Activated T-helper 2 cell treated with anti-CD3 and anti-CD28 coated beads, Interferon-gamma antibody, Interleukin-2, Interleukin-4, amounts not matched to agents 10 μg/mL and 5 μg/mL and 100 μg/mL, durations not matched to agents 14 hours and 24 hours and 36 hours (primary cell): ENCODE data around the gene DCDC2C. TPM values are rescaled to one million over a fixed set of nuclear protein-coding genes. Genes with fewer than 3 reads are reported as not detected.

Experiments
- DNase-seq: peaks from one replicate; pipeline ENCODE4 v3.0.0; 2021; ENCODE audit warnings: low spot score
- H3K27ac Mint-ChIP-seq: one replicate; pipeline ENCODE4 v1.8.0; 2021; ENCODE audit warnings: mixed read lengths
- H3K27me3 Mint-ChIP-seq: one replicate; pipeline ENCODE4 v1.8.0; 2021; ENCODE audit warnings: low read depth, mixed read lengths
- H3K36me3 Mint-ChIP-seq: one replicate; pipeline ENCODE4 v1.8.0; 2021; ENCODE audit warnings: low read depth, mixed read lengths
- H3K4me1 Mint-ChIP-seq: one replicate; pipeline ENCODE4 v1.8.0; 2021; ENCODE audit warnings: low read depth, mixed read lengths
- H3K4me3 Mint-ChIP-seq: one replicate; pipeline ENCODE4 v1.8.0; 2021; ENCODE audit warnings: low read depth, mild to moderate bottlenecking, moderate library complexity, mixed read lengths
- H3K9me3 Mint-ChIP-seq: one replicate; pipeline ENCODE4 v1.8.0; 2021; ENCODE audit warnings: mixed read lengths
- intact Hi-C: fragments of 100-400 bp; cut with micrococcal nuclease; formaldehyde crosslinking; loops from one replicate; pipeline ENCODE4 v1.15.1; 2023
- total RNA-seq: library from RNA; stranded (reverse); gene quantifications from 2 replicates; pipeline ENCODE4 v1.2.3, GENCODE V29; 2022

DCDC2C gene
- total RNA-seq, 1 donor from 2014 or later, result not detected

- intact Hi-C loops, result no loop called here
- H3K9me3 Mint-ChIP-seq, result no peaks in the 10 kb centered on the region
- H3K27ac Mint-ChIP-seq, result no peak overlapping the region
- H3K4me3 Mint-ChIP-seq, result no peak overlapping the region
- H3K36me3 Mint-ChIP-seq, result no peaks in the 10 kb centered on the region
- H3K27me3 Mint-ChIP-seq, result peaks cover 2% of the 10 kb centered on the region
- no peaks in the 10 kb centered on the region for H3K4me1 Mint-ChIP-seq
- no peak for DNase-seq
Measured at GRCh38 chr2:3679616-3680393, 23.6 kb upstream of the DCDC2C start.

DNA sequence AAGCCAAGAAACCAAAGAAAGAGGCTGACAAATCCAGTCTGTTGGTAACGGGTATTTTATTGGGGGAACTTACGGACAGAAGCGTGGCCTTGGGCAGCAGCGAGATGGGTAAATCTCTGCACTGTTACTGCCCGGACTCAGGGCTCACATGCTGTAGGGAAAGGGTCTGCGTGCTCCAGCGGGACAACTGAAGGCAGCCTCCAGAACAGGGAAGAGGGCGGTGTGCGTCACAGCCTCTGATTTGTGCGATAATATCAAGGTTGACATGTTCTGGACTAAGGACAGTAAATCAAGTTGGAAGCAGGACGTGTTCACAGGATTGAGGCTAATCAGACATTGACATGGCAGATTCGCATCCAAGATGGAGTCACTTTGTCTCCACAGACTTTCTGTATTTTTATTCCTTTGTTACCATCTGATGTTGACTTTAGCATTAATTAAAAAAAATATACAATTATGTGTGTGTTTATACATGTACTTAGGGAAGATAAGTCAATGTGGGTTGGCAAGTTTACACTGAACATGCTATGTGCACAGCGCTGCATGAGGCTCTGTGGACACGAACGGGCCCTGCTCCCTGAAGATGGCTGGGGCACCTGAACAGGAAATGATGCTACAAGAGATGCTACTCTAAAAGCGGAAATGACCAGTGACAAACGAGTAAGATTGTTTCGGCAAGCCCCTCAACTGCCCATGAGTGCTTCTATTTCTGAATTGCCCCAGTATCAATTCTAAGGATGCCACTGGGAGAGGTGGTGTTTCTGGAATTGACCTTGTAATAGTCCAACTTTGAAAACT, 22.6 kb upstream of the DCDC2C start:
- no peaks in the 10 kb centered on the region for H3K36me3 Mint-ChIP-seq
- no peaks in the 10 kb centered on the region for H3K4me1 Mint-ChIP-seq
- no peak overlapping the region for H3K27ac Mint-ChIP-seq
- H3K27me3 Mint-ChIP-seq, result peaks cover 5% of the 10 kb centered on the region
- H3K9me3 Mint-ChIP-seq, result no peaks in the 10 kb centered on the region
- no peak for DNase-seq
- intact Hi-C loops, result no loop called here
- H3K4me3 Mint-ChIP-seq, result no peak overlapping the region

DNA sequence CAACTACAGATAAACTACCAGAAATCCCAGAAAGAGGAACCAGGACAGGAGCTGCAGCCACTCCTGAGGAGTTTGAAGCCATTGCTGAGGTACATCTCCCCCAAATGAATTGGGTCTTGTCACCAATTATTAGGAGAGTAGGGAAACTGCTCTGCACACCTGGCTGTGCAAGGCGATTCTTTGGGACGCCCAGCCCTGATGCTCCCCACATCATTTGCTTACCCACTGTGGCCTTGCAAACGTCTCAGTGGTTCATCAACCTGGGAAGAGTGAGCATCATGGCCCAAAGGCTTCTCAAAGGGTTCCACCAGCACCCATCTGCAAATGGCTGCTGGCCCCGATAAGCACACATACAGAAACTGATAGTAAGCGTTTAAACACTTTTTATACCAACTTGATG, 21.8 kb upstream of the DCDC2C start:
- H3K9me3 Mint-ChIP-seq, result no peaks in the 10 kb centered on the region
- no peak overlapping the region for H3K4me3 Mint-ChIP-seq
- H3K27ac Mint-ChIP-seq, result no peak overlapping the region
- H3K36me3 Mint-ChIP-seq, result no peaks in the 10 kb centered on the region
- no peaks in the 10 kb centered on the region for H3K4me1 Mint-ChIP-seq
- DNase-seq, result no peak
- intact Hi-C loops, result no loop called here
- H3K27me3 Mint-ChIP-seq, result peaks cover 9% of the 10 kb centered on the region

DNA sequence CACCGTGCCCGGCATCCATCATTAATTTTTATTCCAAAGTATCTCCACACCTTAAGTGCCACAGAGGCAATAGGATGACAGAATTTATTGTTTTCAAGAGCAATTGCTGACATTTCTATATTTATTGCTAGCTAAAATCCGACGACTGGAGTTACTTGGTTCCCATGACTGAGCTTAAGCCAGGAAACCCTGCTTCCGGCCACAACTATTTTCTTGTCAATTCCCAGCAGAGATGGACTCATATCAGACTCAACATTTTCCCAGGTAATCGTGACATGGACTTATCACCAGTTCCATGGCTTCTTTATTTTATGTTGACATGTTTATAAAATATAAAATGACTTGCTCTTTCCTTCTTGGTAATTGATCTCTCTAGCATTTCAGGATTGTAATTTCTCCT, 20.6 kb upstream of the DCDC2C start:
- H3K4me1 Mint-ChIP-seq, result no peaks in the 10 kb centered on the region
- no peaks in the 10 kb centered on the region for H3K36me3 Mint-ChIP-seq
- peaks cover 15% of the 10 kb centered on the region for H3K27me3 Mint-ChIP-seq
- no peak overlapping the region for H3K27ac Mint-ChIP-seq
- no peak overlapping the region for H3K4me3 Mint-ChIP-seq
- intact Hi-C loops, result no loop called here
- DNase-seq, result no peak
- H3K9me3 Mint-ChIP-seq, result no peaks in the 10 kb centered on the region

GRCh38 chr2:3683748-3684454, 19.5 kb upstream of the DCDC2C start:
- peaks cover 18% of the 10 kb centered on the region for H3K27me3 Mint-ChIP-seq
- H3K9me3 Mint-ChIP-seq, result no peaks in the 10 kb centered on the region
- no peaks in the 10 kb centered on the region for H3K36me3 Mint-ChIP-seq
- H3K4me3 Mint-ChIP-seq, result no peak overlapping the region
- no peak overlapping the region for H3K27ac Mint-ChIP-seq
- no peaks in the 10 kb centered on the region for H3K4me1 Mint-ChIP-seq
- no peak for DNase-seq
- intact Hi-C loops, result no loop called here

DNA sequence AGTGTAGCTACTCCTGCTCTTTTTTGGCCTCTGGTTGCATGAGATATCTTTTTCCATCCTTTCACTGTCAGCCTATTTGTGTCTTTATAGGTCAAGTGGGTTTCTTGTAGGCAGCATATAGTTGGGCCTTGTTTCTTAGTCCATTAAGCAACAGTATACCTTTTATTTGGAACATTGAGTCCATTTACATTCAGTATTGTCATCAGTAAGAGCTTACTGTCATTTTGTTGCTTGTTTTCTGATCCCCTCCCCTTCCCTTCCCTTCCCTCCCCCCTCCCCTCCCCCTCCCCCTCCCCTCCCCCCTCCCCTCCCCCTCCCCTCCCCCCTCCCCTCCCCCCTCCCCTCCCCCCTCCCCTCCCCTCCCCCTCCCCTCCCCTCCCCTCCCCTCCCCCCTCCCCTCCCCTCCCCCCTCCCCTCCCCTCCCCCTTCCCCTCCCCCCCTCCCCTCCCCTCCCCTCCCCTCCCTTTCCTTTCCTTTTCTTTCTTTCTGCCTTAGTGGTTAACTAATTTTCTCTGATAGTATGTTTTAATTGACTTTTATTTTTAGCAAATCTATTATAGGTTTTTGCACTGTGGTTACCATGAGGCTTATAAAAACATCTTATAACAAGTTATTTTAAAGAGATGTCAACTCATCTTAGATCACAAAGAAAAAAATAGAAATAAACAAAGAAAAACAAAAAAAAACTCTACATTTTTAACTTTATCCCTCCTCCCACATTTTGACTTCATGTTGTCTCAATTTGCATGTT, 13.2 kb upstream of the DCDC2C start:
- no peak overlapping the region for H3K27ac Mint-ChIP-seq
- no peak for DNase-seq
- intact Hi-C loops, result no loop called here
- no peak overlapping the region for H3K4me3 Mint-ChIP-seq
- no peaks in the 10 kb centered on the region for H3K9me3 Mint-ChIP-seq
- H3K4me1 Mint-ChIP-seq, result no peaks in the 10 kb centered on the region
- H3K27me3 Mint-ChIP-seq, result peaks cover 16% of the 10 kb centered on the region
- no peaks in the 10 kb centered on the region for H3K36me3 Mint-ChIP-seq

- Mint-ChIP-seq H3K9me3 (no peaks in the 10 kb centered on the region), H3K4me3 (no peak overlapping the region), H3K27me3 (peaks cover 4% of the 10 kb centered on the region), H3K27ac (no peak overlapping the region), H3K4me1 (no peaks in the 10 kb centered on the region), H3K36me3 (no peaks in the 10 kb centered on the region)
- no peak for DNase-seq
- intact Hi-C loops, result no loop called here
Measured at GRCh38 chr2:3692375-3692774, 11.0 kb upstream of the DCDC2C start.

GRCh38 chr2:3696545-3696944, 6.8 kb upstream of the DCDC2C start:
- H3K4me3 Mint-ChIP-seq, result no peak overlapping the region
- H3K36me3 Mint-ChIP-seq, result no peaks in the 10 kb centered on the region
- H3K27ac Mint-ChIP-seq, result no peak overlapping the region
- DNase-seq, result no peak
- no peaks in the 10 kb centered on the region for H3K4me1 Mint-ChIP-seq
- H3K9me3 Mint-ChIP-seq, result no peaks in the 10 kb centered on the region
- peaks cover 5% of the 10 kb centered on the region for H3K27me3 Mint-ChIP-seq
- intact Hi-C loops, result no loop called here

GRCh38 chr2:3701071-3701470, 2.3 kb upstream of the DCDC2C start:
- Mint-ChIP-seq H3K4me1 (no peaks in the 10 kb centered on the region), H3K9me3 (no peaks in the 10 kb centered on the region), H3K27me3 (peaks cover 18% of the 10 kb centered on the region), H3K36me3 (no peaks in the 10 kb centered on the region), H3K27ac (no peak overlapping the region), H3K4me3 (no peak overlapping the region)
- DNase-seq, result no peak
- intact Hi-C loops, result no loop called here

DNA sequence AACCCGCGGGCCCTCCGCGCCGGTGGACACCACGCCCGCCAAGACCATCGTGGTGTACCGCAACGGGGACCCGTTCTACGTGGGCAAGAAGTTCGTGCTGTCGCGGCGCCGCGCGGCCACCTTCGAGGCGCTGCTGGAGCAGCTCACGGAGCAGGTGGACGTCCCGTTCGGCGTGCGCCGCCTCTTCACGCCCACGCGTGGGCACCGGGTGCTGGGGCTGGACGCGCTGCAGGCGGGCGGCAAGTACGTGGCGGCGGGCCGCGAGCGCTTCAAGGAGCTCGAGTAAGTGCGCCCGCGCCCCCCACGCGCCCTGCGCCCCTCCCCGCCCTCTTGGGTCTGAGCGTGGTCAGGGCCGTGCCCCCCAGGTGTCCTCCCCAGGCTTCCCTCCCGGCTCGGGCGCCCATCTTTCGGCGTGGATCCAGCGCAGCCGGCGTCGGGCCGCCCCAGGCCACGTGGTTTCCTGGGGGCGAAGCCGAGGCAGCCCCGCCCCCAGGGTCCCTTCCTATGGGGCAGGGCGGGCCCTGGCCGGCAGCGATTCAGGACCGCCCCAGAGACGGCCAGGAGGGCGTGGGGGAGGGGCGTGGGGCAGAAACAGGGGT, 481 bp downstream of the DCDC2C start:
- Mint-ChIP-seq H3K4me3 (no peak overlapping the region), H3K27me3 (peaks cover 18% of the 10 kb centered on the region), H3K27ac (no peak overlapping the region), H3K4me1 (no peaks in the 10 kb centered on the region), H3K9me3 (no peaks in the 10 kb centered on the region), H3K36me3 (no peaks in the 10 kb centered on the region)
- no peak for DNase-seq
- intact Hi-C loops, result no loop called here

- Mint-ChIP-seq H3K9me3 (no peaks in the 10 kb centered on the region), H3K4me3 (no peak overlapping the region), H3K36me3 (no peaks in the 10 kb centered on the region), H3K4me1 (no peaks in the 10 kb centered on the region), H3K27ac (no peak overlapping the region), H3K27me3 (peaks cover 18% of the 10 kb centered on the region)
- intact Hi-C loops, result no loop called here
- no peak for DNase-seq
Measured at GRCh38 chr2:3704692-3705091, 1.3 kb downstream of the DCDC2C start.

DNA sequence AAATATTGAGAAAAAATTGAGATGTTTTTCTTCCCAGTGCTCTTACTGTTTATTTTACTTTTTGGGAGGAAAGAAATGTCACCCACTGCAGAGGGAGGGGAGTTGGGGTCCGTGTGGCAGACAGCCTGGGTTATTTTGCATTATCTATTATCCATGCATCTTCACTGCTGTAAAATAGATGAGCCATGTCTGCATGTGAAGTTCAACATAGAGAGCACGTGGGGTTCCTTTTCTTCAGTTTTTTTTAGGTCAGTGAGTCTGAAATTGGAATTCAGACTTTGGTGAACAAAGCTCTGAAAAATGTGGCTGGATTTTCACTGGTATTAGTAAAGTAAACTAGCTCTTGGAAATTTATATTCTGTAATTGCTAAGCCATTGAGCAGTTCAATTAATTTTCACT, 2.4 kb downstream of the DCDC2C start:
- Mint-ChIP-seq H3K4me3 (no peak overlapping the region), H3K9me3 (no peaks in the 10 kb centered on the region), H3K36me3 (no peaks in the 10 kb centered on the region), H3K27me3 (peaks cover 17% of the 10 kb centered on the region), H3K27ac (no peak overlapping the region), H3K4me1 (no peaks in the 10 kb centered on the region)
- DNase-seq, result no peak
- intact Hi-C loops, result no loop called here
